Fibroblast of lung (primary cell): Measurements from ENCODE around the gene ZNF219. TPM values are rescaled to one million over a fixed set of nuclear protein-coding genes. Genes with fewer than 3 reads are reported as not detected.

ENCODE experiments used
- DNase-seq, 2 donors: peaks; one replicate each; pipeline versions ENCODE4 v3.0.0 to v3.0.0-alpha.2; 2010; ENCODE audit warnings: low read depth in 2 of 2
- H2AFZ ChIP-seq: 2 replicates; pipeline ENCODE4 v1.5.1; 2012; ENCODE audit warnings: low read length, control low read depth, inconsistent platforms
- H3K27ac ChIP-seq: 2 replicates; pipeline ENCODE4 v1.5.1; 2011; ENCODE audit warnings: low read length, control low read depth; ENCODE audit not compliant: insufficient read depth
- H3K27me3 ChIP-seq: 2 replicates; pipeline ENCODE4 v1.5.1; 2011; ENCODE audit warnings: mild to moderate bottlenecking, low read length; ENCODE audit not compliant: control insufficient read depth, insufficient read depth
- H3K36me3 ChIP-seq: 2 replicates; pipeline ENCODE4 v1.5.1; 2011; ENCODE audit warnings: low read length; ENCODE audit not compliant: control insufficient read depth, insufficient read depth
- H3K4me1 ChIP-seq: 2 replicates; pipeline ENCODE4 v1.5.1; 2011; ENCODE audit warnings: low read length; ENCODE audit not compliant: control insufficient read depth, insufficient read depth; ENCODE audit errors: extremely low read depth
- H3K4me2 ChIP-seq: 2 replicates; pipeline ENCODE4 v1.5.1; 2011; ENCODE audit warnings: low read length, control low read depth; ENCODE audit not compliant: insufficient read depth; ENCODE audit errors: extremely low read depth
- H3K4me3 ChIP-seq, 4 experiments: fragments of 200-600 bp in 1 of 4; sonication (generic) in 1 of 4; replicated peaks in 1 of 4; 2 replicates each; pipeline ENCODE4 v1.5.1; 2011 to 2016; ENCODE audit warnings: low read length in 4 of 4, low read depth in 3 of 4, mild to moderate bottlenecking in 3 of 4, control low read depth in 2 of 4, inconsistent platforms in 1 of 4, mixed read lengths in 1 of 4; ENCODE audit not compliant: insufficient read depth in 1 of 4; ENCODE audit errors: control extremely low read depth in 1 of 4
- H3K79me2 ChIP-seq: 2 replicates; pipeline ENCODE4 v1.5.1; 2012; ENCODE audit warnings: mild to moderate bottlenecking, low read length, inconsistent platforms; ENCODE audit not compliant: control insufficient read depth, insufficient read depth
- H3K9ac ChIP-seq: 2 replicates; pipeline ENCODE4 v1.5.1; 2011; ENCODE audit warnings: mild to moderate bottlenecking, low read length, control low read depth; ENCODE audit not compliant: insufficient read depth
- H3K9me3 ChIP-seq: 2 replicates; pipeline ENCODE4 v1.5.1; 2012; ENCODE audit warnings: low read depth, low read length; ENCODE audit not compliant: control insufficient read depth, insufficient read depth
- H4K20me1 ChIP-seq: 2 replicates; pipeline ENCODE4 v1.5.1; 2011; ENCODE audit warnings: low read length; ENCODE audit not compliant: control insufficient read depth, insufficient read depth; ENCODE audit errors: extremely low read depth
- EZH2 ChIP-seq: IDR thresholded peaks from 2 replicates; pipeline ENCODE4 v1.5.1; 2012; ENCODE audit warnings: low read length, control low read depth, mild to moderate bottlenecking; ENCODE audit errors: missing control alignments
- polyA plus RNA-seq, 2 donors: library from polyadenylated mRNA; depleted of rRNA in 1 of 2; stranded (reverse) in 1 of 2; unstranded in 1 of 2; fragments of >200 nt; gene quantifications; 2 replicates each; pipeline ENCODE4 v1.2.1, GENCODE V29; 2011 to 2012; ENCODE audit warnings: missing spikeins in 1 of 2
- total RNA-seq: library from RNA; depleted of rRNA; stranded (reverse); fragments of >200 nt; gene quantifications from 2 replicates; pipeline ENCODE4 v1.2.1, GENCODE V29; 2014
- TF ChIP-seq, protein P1 (sequence below), 2 donors: IDR thresholded peaks in 1 of 2; conservative IDR thresholded peaks in 1 of 2; 1 replicate in 1 of 2; 2 replicates in 1 of 2; pipeline ENCODE4 v1.5.1; 2011 to 2012; ENCODE audit warnings: low read length in 2 of 2, control low read depth in 1 of 2, inconsistent platforms in 1 of 2, low read depth in 1 of 2, mild to moderate bottlenecking in 1 of 2

The ZNF219 gene
- total and polyA plus RNA-seq, 2 donors (not counting 1 experiment from before 2014, with no cell fraction given), result 2.2 to 4.6 TPM

GRCh38 chr14:21086908-21087293, 11.6 kb downstream of the ZNF219 start:
- Histone ChIP-seq H3K4me1 (peaks cover 11% of the 10 kb centered on the region), H4K20me1 (no peaks in the 10 kb centered on the region), H3K9ac (peak overlapping the region; percentile 43), H3K36me3 (peaks cover 12% of the 10 kb centered on the region), H3K4me2 (no peak overlapping the region), H3K27ac (peak overlapping the region; percentile 93), H3K27me3 (no peaks in the 10 kb centered on the region), H3K4me3 (no peak overlapping the region), H2AFZ (no peak overlapping the region), H3K79me2 (no peaks in the 10 kb centered on the region), H3K9me3 (no peaks in the 10 kb centered on the region)
- TF ChIP-seq, protein P1, sequence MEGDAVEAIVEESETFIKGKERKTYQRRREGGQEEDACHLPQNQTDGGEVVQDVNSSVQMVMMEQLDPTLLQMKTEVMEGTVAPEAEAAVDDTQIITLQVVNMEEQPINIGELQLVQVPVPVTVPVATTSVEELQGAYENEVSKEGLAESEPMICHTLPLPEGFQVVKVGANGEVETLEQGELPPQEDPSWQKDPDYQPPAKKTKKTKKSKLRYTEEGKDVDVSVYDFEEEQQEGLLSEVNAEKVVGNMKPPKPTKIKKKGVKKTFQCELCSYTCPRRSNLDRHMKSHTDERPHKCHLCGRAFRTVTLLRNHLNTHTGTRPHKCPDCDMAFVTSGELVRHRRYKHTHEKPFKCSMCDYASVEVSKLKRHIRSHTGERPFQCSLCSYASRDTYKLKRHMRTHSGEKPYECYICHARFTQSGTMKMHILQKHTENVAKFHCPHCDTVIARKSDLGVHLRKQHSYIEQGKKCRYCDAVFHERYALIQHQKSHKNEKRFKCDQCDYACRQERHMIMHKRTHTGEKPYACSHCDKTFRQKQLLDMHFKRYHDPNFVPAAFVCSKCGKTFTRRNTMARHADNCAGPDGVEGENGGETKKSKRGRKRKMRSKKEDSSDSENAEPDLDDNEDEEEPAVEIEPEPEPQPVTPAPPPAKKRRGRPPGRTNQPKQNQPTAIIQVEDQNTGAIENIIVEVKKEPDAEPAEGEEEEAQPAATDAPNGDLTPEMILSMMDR (conservative IDR thresholded peaks at IDR 0.05 in 1 of 2, IDR thresholded peaks at IDR 0.05 in 1 of 2; ENCODE audit: low read depth in 1 of 2, low read length in 2 of 2), result no peak
- TF ChIP-seq EZH2, result no peak
- no peak for DNase-seq

DNA sequence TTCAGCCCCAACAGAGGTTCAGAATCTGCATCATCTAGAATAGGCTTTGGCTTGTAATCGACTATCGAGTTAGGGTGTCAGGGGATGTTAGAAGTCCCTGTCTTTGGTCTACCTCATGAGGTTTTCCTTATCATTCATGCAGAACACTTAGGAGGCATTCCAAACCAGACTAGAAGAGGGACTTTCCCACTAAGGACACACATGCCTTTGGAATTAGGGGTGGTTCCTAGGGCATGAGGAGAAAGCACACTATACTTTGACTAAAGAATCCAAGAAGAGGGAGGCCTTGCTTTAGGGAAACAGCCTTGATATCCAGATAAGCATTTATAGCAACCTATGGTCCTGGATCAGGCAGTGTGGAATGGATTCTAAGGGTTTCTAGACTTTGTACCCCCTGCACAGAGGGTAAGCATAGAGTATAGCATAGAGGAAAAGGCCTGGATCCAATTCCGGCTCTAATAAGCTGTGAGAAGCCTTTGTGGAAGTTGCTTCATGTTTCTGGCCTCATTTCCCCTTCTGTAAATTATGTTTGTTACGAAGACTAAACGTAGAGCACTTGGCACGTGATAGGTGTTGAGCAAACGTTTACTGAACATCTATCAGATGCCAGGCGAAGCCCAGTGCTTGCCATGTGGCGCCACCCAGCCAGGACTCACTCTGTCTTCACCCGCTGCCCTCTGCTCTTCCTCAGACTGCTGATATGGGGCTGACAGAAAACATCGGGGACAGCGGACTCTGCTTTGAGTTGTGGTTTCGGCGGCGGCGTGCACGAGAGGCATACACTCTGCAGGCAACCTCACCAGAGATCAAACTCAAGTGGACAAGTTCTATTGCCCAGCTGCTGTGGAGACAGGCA, 13.2 kb downstream of the ZNF219 start:
- no peaks in the 10 kb centered on the region for H4K20me1 ChIP-seq
- no peak for TF ChIP-seq EZH2
- TF ChIP-seq, protein P1 (conservative IDR thresholded peaks at IDR 0.05 in 1 of 2, IDR thresholded peaks at IDR 0.05 in 1 of 2; ENCODE audit: low read depth in 1 of 2, low read length in 2 of 2), result no peak
- H3K4me2 ChIP-seq, result no peak overlapping the region
- peak overlapping the region; percentile 48 for H3K27ac ChIP-seq
- H2AFZ ChIP-seq, result no peak overlapping the region
- DNase-seq, result peak; percentile 34 to 85
- peaks cover 11% of the 10 kb centered on the region for H3K4me1 ChIP-seq
- H3K9me3 ChIP-seq, result no peaks in the 10 kb centered on the region
- peaks cover 19% of the 10 kb centered on the region for H3K36me3 ChIP-seq
- no peaks in the 10 kb centered on the region for H3K79me2 ChIP-seq
- no peaks in the 10 kb centered on the region for H3K27me3 ChIP-seq
- H3K9ac ChIP-seq, result no peak overlapping the region
- H3K4me3 ChIP-seq, result no peak overlapping the region

- no peak overlapping the region for H3K4me2 ChIP-seq
- H2AFZ ChIP-seq, result no peak overlapping the region
- TF ChIP-seq, protein P1 (conservative IDR thresholded peaks at IDR 0.05 in 1 of 2, IDR thresholded peaks at IDR 0.05 in 1 of 2; ENCODE audit: low read depth in 1 of 2, low read length in 2 of 2), result no peak
- TF ChIP-seq EZH2, result no peak
- H3K36me3 ChIP-seq, result peaks cover 21% of the 10 kb centered on the region
- H3K9me3 ChIP-seq, result no peaks in the 10 kb centered on the region
- no peaks in the 10 kb centered on the region for H4K20me1 ChIP-seq
- H3K9ac ChIP-seq, result no peak overlapping the region
- H3K4me1 ChIP-seq, result peaks cover 11% of the 10 kb centered on the region
- no peak overlapping the region for H3K4me3 ChIP-seq
- no peaks in the 10 kb centered on the region for H3K79me2 ChIP-seq
- no peak for DNase-seq
- no peaks in the 10 kb centered on the region for H3K27me3 ChIP-seq
- H3K27ac ChIP-seq, result no peak overlapping the region
Measured at GRCh38 chr14:21084396-21084795, 14.1 kb downstream of the ZNF219 start.
